Spinal cord (tissue), 10 donors: ENCODE measurements around the gene C4orf50. TPM values are rescaled to one million over a fixed set of nuclear protein-coding genes. Genes with fewer than 3 reads are reported as not detected.
A peak's percentile ranks its signal among the peaks of the same experiment; 100 is the strongest.

Experiments used
- DNase-seq, 6 donors: peaks; one replicate each; pipeline versions ENCODE4 v3.0.0 to v3.0.0-alpha.2; 2013 to 2015; ENCODE audit warnings: low spot score in 6 of 6, low read depth in 4 of 6
- H3K27ac ChIP-seq: one replicate; pipeline ENCODE4 v1.5.1; 2013; ENCODE audit warnings: low read depth, low read length, control low read depth
- H3K27me3 ChIP-seq: one replicate; pipeline ENCODE4 v1.6.1; 2013; ENCODE audit warnings: low read length; ENCODE audit not compliant: control insufficient read depth, insufficient read depth
- H3K36me3 ChIP-seq: one replicate; pipeline ENCODE4 v1.6.1; 2013; ENCODE audit warnings: low read length; ENCODE audit not compliant: control insufficient read depth, insufficient read depth
- H3K4me1 ChIP-seq: one replicate; pipeline ENCODE4 v1.6.1; 2013; ENCODE audit warnings: low read length; ENCODE audit not compliant: control insufficient read depth, insufficient read depth
- H3K4me3 ChIP-seq: one replicate; pipeline ENCODE4 v1.5.1; 2013; ENCODE audit warnings: low read depth, low read length, control low read depth
- H3K9me3 ChIP-seq: one replicate; pipeline ENCODE4 v1.6.1; 2013; ENCODE audit warnings: low read length; ENCODE audit not compliant: control insufficient read depth, insufficient read depth
- WGBS: methylation state at CpG from one replicate; pipeline ENCODE4 v1.1.5; 2013; ENCODE audit warnings: missing lambda C conversion rate; ENCODE audit not compliant: insufficient coverage; 5-methylcytosine and 5-hydroxymethylcytosine counted together
- polyA plus RNA-seq, 2 donors: library from polyadenylated mRNA; unstranded; fragments of 120-200 nt; gene quantifications; one replicate each; pipeline ENCODE4 v1.2.1, GENCODE V29; 2013; ENCODE audit not compliant: insufficient read length in 2 of 2
- total RNA-seq, 2 donors: library from RNA; depleted of rRNA in 1 of 2; stranded (reverse); fragments of 120-200 nt in 1 of 2; fragments of >200 nt in 1 of 2; gene quantifications; one replicate each; pipeline versions ENCODE4 v1.2.3 to v1.2.4, GENCODE V29; 2013 to 2014
- donor health status: healthy.

C4orf50 gene
- total and polyA plus RNA-seq, 4 donors, result 1.9 to 6.4 (median 2.7) TPM

- H3K4me1 ChIP-seq, result peaks cover 12% of the 10 kb centered on the region
Observed at GRCh38 chr4:5923376-5923775, 94.9 kb downstream of the C4orf50 start.

DNA sequence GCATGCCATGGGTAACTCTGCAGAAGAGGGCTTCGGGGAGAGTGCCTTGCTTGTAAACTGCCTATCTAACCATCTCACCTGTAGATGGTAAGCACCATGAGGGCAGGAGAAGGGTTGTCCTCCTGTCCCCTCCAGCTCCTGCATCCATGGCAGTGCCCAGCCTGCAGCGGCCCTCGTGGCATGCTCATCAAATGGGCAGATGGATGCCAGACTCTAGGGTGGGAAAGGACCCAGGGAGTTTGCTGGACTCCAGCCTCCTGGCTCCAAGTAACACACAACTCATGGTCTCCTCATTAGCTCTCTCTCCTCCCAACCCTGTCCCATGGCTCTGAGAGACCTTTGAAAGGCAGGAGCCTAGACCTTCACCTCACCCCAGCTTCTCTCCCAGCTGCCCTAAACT lies 95.7 kb downstream of the C4orf50 start:
- Histone ChIP-seq H3K27ac (no peak overlapping the region), H3K27me3 (no peaks in the 10 kb centered on the region), H3K4me3 (no peak overlapping the region), H3K4me1 (peaks cover 12% of the 10 kb centered on the region), H3K36me3 (no peaks in the 10 kb centered on the region), H3K9me3 (no peaks in the 10 kb centered on the region)
- no peak for DNase-seq
- WGBS, result 60% methylated on average over 1 of the region's 3 CpGs

More at GRCh38 chr4:5923376-5923775, 94.9 kb downstream of the C4orf50 start:
- Histone ChIP-seq H3K4me3 (no peak overlapping the region), H3K36me3 (no peaks in the 10 kb centered on the region), H3K9me3 (no peaks in the 10 kb centered on the region), H3K27me3 (no peaks in the 10 kb centered on the region), H3K27ac (no peak overlapping the region)
- no peak for DNase-seq
- WGBS, result 67% methylated on average over 3 of the region's 6 CpGs

GRCh38 chr4:5921981-5922380 lies 96.2 kb downstream of the C4orf50 start:
- no peaks in the 10 kb centered on the region for H3K9me3 ChIP-seq
- no peak for DNase-seq
- H3K27me3 ChIP-seq, result no peaks in the 10 kb centered on the region
- no peak overlapping the region for H3K4me3 ChIP-seq
- H3K4me1 ChIP-seq, result peaks cover 12% of the 10 kb centered on the region
- 42% methylated on average over 6 of the region's 6 CpGs for WGBS
- no peaks in the 10 kb centered on the region for H3K36me3 ChIP-seq
- no peak overlapping the region for H3K27ac ChIP-seq

- Histone ChIP-seq H3K4me3 (no peak overlapping the region), H3K27ac (no peak overlapping the region), H3K27me3 (no peaks in the 10 kb centered on the region), H3K36me3 (no peaks in the 10 kb centered on the region), H3K9me3 (no peaks in the 10 kb centered on the region), H3K4me1 (peaks cover 12% of the 10 kb centered on the region)
- 39% methylated on average over 15 of the region's 16 CpGs for WGBS
- DNase-seq, result peak in 1 of 6 donors; percentile 81
Observed at GRCh38 chr4:5921101-5921980, 96.9 kb downstream of the C4orf50 start.

- no peaks in the 10 kb centered on the region for H3K9me3 ChIP-seq
- H3K4me1 ChIP-seq, result peaks cover 8% of the 10 kb centered on the region
- H3K4me3 ChIP-seq, result no peak overlapping the region
- no peak for DNase-seq
- H3K36me3 ChIP-seq, result no peaks in the 10 kb centered on the region
- 86% methylated on average over 6 of the region's 7 CpGs for WGBS
- no peak overlapping the region for H3K27ac ChIP-seq
- no peaks in the 10 kb centered on the region for H3K27me3 ChIP-seq
Observed at GRCh38 chr4:5919571-5919970, 98.7 kb downstream of the C4orf50 start.

GRCh38 chr4:5919044-5919443 lies 99.2 kb downstream of the C4orf50 start:
- no peak for DNase-seq
- Histone ChIP-seq H3K27me3 (no peaks in the 10 kb centered on the region), H3K4me3 (no peak overlapping the region), H3K27ac (no peak overlapping the region), H3K9me3 (no peaks in the 10 kb centered on the region), H3K4me1 (peaks cover 8% of the 10 kb centered on the region), H3K36me3 (no peaks in the 10 kb centered on the region)
- 88% methylated on average over 4 of the region's 8 CpGs for WGBS

DNA sequence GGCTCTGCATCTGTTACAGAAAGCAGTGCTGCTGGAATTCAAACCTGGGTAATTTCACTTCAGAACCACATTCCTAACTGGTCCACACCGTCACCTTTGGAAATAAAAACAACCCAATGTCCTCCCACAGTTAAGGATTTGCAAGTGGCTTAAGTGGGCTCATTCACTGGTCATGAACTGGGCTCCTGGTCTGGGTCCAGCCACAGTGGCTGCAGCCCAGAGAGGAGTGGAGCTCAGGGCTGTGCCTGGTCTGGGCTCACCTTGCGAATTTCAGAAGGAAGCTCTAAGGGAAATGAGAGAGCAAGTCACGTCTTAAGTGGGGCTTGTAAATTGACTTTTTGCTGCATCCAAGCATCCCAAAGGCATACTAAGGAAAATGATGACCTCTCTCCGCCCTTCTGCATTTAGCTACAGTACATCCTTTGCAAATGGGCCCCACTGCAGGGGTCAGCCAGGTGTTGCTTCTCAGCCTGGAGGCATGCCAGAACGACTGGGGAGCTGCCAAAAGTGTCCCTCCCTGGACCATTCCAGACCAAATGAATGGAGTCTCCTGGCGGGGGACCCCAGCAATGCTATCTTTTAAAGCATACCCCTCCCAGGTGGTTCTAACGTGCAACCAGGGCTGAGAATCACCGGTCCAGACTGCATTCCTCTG lies 99.8 kb downstream of the C4orf50 start:
- Histone ChIP-seq H3K9me3 (no peaks in the 10 kb centered on the region), H3K27ac (no peak overlapping the region), H3K4me3 (no peak overlapping the region), H3K4me1 (peaks cover 8% of the 10 kb centered on the region), H3K36me3 (no peaks in the 10 kb centered on the region), H3K27me3 (no peaks in the 10 kb centered on the region)
- DNase-seq, result peak in 1 of 6 donors; percentile 39
- WGBS, result 60% methylated on average over 7 of the region's 8 CpGs

GRCh38 chr4:5917672-5918071 lies 100.6 kb downstream of the C4orf50 start:
- no peak overlapping the region for H3K4me3 ChIP-seq
- WGBS, result 41% methylated on average over 9 of the region's 11 CpGs
- DNase-seq, result peak in 1 of 6 donors; percentile 32
- no peaks in the 10 kb centered on the region for H3K36me3 ChIP-seq
- H3K27ac ChIP-seq, result no peak overlapping the region
- peaks cover 8% of the 10 kb centered on the region for H3K4me1 ChIP-seq
- H3K27me3 ChIP-seq, result no peaks in the 10 kb centered on the region
- H3K9me3 ChIP-seq, result no peaks in the 10 kb centered on the region

DNA sequence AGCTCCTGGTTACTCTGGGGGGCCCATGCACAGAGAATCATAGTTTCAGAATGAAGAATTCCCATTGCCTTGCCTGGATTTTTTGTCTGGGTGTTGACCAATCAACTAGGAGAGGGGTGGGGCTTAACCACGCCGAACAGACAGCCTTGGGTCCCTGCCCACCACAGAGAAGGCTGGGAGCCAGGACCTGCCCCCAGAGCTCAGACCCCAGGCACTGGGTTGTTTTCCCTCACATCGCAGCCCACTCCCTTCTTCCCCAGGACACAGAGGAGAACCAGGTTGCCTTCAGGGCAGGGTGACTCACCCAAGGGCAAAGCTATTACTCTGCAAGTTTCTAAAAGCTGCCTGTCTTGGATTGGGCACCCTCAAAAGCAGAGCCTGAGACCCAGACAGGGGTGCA lies 102.0 kb downstream of the C4orf50 start:
- no peak for DNase-seq
- H3K27me3 ChIP-seq, result no peaks in the 10 kb centered on the region
- no peak overlapping the region for H3K4me3 ChIP-seq
- H3K27ac ChIP-seq, result no peak overlapping the region
- H3K9me3 ChIP-seq, result no peaks in the 10 kb centered on the region
- no peaks in the 10 kb centered on the region for H3K36me3 ChIP-seq
- H3K4me1 ChIP-seq, result peaks cover 3% of the 10 kb centered on the region
- 64% methylated on average over 3 of the region's 3 CpGs for WGBS
